ENCODE measurements around the gene CACNB2.

The CACNB2 gene

DNA sequence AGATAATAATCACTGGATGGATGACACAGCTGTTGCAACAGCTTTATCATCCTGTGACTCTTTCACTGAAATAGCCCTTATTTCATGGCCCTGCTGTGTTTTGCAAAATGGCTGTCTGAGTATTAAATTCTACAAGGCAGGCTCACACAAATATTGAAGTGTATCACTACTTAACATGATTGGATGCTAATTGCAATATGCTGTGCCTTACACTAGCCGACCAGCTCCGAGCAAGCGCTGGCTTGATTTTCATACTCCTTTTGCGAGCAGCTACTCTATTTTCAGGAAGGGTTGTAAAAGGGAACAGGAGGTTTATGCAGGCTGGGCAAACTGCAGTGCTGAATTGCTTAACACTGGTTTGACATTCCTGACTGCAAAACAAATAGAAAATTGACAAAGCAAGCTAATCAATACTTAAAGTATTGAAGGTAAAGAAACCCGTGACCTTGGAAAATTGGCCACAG lies 121.6 kb downstream of the CACNB2 start:
- no peaks in the 10 kb centered on the region for H3K9me3 Mint-ChIP-seq
- no peak overlapping the region for H3K4me3 Mint-ChIP-seq
- H3K4me1 Mint-ChIP-seq, result no peaks in the 10 kb centered on the region
- ATAC-seq (no peak), DNase-seq (no peak)
- no peaks in the 10 kb centered on the region for H3K27me3 Mint-ChIP-seq
- no peak overlapping the region for H3K27ac Mint-ChIP-seq

DNA sequence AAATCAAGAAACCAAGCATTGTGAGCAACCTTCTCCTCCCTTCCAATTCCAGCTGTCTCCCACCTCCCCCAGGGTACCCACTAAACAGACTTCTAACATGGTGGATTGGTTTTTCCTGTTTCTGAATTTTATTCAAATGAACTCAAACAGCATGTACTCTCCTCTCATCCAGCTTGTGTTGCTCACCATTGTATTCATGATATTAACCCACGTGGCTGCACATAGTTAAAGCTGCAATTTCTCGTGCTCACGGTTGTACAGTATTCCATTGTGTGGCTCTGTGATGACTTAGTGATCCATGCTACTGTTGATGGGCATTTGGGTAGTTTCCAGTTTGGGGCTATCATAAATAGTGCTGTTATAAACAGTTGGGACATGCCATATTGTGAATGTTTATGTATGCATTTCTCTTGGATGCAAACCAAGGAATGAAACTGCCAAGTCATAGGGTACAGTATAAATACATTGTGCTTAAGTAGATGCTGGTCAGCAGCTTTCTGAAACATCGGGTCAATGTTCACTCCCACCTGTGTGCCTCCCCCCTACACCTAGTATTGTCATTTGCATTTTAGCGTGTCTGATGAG lies 124.3 kb downstream of the CACNB2 start:
- no peaks in the 10 kb centered on the region for H3K9me3 Mint-ChIP-seq
- no peak for ATAC-seq

DNA sequence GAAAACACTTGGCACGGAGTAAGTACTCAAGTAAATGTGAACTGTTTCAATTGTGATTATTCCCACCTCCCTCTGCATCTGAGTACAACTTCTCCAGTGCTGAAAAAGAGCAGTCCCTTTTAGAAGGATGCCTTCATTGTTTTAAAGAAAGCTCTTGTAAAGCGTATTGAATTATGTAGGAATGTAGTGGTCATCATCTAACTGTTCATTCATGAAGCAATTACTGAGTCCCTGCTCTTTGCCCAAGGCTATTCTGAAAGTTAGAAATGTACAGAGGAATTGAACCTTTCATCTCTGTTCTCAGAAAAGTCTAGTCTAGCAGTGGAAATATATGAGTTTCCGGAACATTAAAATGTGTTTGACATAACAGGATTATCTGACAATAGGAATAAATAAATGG lies 127.8 kb downstream of the CACNB2 start:
- no peak for ATAC-seq
- H3K27ac Mint-ChIP-seq, result peak overlapping the region in 1 of 2 donors; percentile 32
- H3K4me1 Mint-ChIP-seq, result no peaks in the 10 kb centered on the region
- H3K4me3 Mint-ChIP-seq, result no peak overlapping the region
- no peaks in the 10 kb centered on the region for H3K9me3 Mint-ChIP-seq
- no peaks in the 10 kb centered on the region for H3K27me3 Mint-ChIP-seq
- no peak for DNase-seq

More for the DNA sequence above, 124.3 kb downstream of the CACNB2 start:
- no peak overlapping the region for H3K4me3 Mint-ChIP-seq
- no peak for DNase-seq
- H3K4me1 Mint-ChIP-seq, result no peaks in the 10 kb centered on the region
- H3K27me3 Mint-ChIP-seq, result no peaks in the 10 kb centered on the region
- no peak overlapping the region for H3K27ac Mint-ChIP-seq

DNA sequence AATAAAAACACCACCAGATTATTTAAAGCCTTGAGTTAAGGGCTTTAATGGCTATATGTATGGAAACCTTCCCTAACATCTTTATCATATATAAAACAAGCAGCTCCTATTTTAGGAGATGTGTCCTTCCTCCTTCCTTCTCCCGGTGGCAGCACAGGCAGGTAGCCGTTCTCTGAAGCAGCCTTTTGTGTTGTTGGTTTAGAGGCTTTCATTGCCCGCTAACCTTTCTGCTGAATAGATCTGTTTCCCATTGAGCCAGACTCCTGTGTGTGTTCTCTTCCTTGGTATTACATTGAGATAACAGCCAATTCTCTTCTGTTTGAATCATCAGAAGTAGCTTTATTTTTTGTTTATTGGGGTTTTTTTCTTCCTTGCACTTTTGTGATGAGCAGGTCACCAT lies 131.3 kb downstream of the CACNB2 start:
- ATAC-seq (no peak), DNase-seq (no peak)
- Mint-ChIP-seq H3K9me3 (no peaks in the 10 kb centered on the region), H3K4me3 (no peak overlapping the region), H3K4me1 (no peaks in the 10 kb centered on the region), H3K27ac (no peak overlapping the region), H3K27me3 (no peaks in the 10 kb centered on the region)

DNA sequence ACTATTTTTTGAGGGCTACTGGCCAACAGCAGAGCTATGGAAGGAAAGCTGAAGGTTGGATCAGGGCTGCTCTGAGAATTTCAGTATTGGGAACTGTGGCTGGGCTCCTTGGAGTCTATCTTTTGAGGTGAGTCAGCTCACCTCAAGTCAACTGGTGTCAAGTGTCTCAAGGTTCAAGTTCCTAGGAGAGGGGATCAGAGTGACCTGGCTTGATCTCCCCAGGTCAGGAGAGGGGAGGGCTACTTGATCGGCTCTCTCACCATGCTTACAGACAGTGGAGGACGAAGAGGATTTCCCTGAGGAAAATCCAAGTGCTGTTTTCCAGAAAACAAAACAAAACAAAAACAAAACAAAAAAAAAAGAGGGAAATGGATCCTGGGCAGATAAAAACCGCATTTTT lies 132.8 kb downstream of the CACNB2 start:
- Mint-ChIP-seq H3K27ac (no peak overlapping the region), H3K4me3 (no peak overlapping the region), H3K9me3 (no peaks in the 10 kb centered on the region), H3K4me1 (no peaks in the 10 kb centered on the region), H3K27me3 (no peaks in the 10 kb centered on the region)
- DNase-seq (no peak), ATAC-seq (no peak)

DNA sequence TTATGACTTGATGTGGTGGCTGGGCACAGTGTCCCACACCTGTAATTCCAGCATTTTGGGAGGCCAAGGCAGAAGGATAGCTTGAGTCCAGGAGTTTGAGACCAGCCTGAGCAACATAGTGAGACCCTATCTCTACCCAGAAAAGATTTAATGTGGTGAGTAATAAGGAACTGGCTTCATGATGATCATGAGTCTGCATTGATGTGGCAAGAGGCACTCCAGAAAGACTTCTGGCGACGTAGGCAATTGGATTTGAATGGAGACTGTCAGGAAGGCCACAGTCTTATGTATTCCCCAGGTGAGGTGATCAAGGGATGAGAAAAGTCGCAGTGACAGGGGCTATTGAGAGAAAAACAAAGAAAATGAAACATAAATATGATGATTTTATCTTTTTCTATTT lies 138.0 kb downstream of the CACNB2 start:
- ATAC-seq, result no peak
- Mint-ChIP-seq H3K4me1 (no peaks in the 10 kb centered on the region), H3K9me3 (no peaks in the 10 kb centered on the region), H3K27me3 (no peaks in the 10 kb centered on the region), H3K27ac (no peak overlapping the region), H3K4me3 (no peak overlapping the region)
- no peak for DNase-seq

DNA sequence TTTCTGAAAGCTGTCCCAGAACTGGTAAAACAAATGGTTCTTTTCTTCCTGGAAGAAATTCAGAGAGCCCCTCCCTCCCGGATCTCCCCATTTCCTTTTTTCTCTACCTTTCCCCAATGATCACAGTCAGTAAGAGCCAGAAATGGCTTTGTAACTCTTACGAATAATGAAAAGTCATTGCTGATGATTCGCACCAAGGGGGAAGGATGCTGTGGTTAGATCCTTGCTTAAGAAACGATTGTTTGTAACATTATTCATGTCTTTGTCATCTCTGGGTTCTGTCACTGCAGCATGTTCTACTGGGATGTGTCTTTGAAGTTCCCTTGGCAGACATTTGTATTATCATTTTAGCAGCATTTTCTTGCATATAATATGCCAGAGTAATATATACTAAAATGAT lies 138.9 kb downstream of the CACNB2 start:
- Mint-ChIP-seq H3K4me1 (no peaks in the 10 kb centered on the region), H3K27ac (no peak overlapping the region), H3K4me3 (no peak overlapping the region), H3K27me3 (no peaks in the 10 kb centered on the region), H3K9me3 (no peaks in the 10 kb centered on the region)
- DNase-seq (no peak), ATAC-seq (no peak)

DNA sequence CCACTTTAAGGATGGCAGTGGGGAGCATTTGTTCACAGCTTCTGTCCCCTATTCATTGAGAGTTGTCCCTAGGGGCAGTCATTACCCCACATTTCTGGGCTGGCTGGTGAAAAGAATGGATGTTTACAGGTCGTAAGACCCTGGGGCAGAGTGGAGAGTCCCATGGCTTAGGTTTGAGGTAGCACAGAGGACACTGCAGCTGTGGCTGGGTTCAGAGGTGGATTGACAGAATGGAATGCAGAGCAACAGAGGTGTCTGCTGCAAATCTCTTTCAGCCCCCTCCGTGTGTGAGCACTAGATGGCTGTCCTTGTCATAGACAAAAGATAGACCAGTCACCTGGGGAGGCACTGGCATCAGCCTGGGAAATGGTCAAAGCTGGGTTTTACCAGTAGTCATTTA lies 141.9 kb downstream of the CACNB2 start:
- Mint-ChIP-seq H3K4me1 (no peaks in the 10 kb centered on the region), H3K4me3 (no peak overlapping the region), H3K9me3 (no peaks in the 10 kb centered on the region), H3K27me3 (no peaks in the 10 kb centered on the region), H3K27ac (no peak overlapping the region)
- ATAC-seq, result no peak
- no peak for DNase-seq

DNA sequence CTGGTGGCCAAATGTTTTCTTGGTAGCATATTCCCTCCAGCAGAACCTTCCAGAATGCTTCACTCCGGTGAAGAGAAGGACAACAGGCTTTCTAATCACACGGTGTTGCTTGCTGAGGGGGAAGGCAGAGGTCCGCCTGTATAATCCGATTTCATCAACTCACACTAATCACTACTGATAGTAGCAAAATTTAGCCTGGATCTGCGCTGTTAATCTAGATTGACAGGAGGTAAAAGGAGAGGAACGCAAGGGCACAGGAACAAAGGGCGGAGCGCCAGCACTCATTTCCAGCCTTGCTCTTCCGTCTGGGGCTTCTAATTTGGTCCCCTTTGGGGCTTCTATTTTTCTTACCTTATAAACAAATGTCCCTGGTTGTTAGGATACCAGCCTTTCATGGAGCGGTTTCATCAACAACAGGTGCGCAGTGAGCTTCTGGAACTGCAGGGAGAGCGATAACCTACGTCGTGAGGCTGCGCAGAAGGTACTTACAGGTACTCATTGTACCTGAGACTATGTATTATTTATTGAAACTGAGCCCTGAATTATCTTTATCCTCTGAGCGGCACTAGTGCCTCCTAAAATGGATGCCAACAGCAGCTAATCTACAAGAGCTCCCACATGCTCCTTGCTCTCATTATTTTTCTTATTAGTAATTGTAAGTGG lies 150.6 kb downstream of the CACNB2 start:
- no peak for ATAC-seq

DNA sequence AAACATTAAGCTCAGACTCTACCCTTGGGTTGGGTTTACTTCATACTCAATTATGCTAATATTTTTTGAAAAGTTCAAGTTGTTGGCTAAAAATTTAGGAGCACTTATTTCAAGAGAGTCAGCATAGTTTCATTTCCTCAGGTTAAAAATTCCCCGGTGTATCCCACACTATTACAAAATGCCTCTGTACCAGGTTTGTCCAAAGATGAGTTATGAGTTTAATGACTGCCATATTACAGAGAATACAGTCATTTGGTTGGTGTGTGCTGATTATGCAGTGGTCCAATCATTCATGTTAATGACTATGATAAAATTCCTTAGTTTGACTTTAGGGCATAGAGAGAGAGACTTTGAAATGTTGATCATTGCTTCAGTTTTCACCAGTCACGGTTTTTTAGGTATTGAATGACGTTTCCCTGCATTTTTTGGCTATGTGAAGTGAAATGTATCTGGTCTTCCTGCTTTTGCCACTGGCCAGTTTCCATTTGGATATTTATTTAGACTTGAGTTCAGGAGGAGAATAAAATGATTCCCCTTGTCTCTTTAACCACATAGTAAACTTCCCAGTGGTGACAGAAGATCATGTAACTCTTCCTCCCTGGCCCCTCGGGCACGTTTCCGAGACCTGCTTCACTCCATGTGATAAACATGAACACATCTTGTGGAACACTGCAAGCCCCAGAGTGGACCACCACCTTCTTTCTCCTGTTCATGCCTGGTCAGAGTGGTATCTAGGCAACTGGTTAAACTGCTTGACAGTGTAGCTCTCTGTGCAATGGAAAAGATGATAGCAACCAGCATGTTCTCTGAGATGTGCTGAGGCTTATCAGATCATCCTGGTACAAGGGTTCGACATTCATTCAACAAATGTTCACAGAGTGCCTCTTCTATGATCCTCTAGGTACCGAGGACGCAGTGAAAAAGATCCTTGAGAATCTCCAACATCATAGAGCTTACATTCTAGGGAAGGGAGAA lies 153.6 kb downstream of the CACNB2 start:
- Mint-ChIP-seq H3K9me3 (no peaks in the 10 kb centered on the region), H3K4me3 (no peak overlapping the region), H3K27me3 (no peaks in the 10 kb centered on the region), H3K4me1 (no peaks in the 10 kb centered on the region), H3K27ac (peak overlapping the region in 1 of 2 donors; percentile 37)
- no peak for DNase-seq
- ATAC-seq, result no peak

More for the DNA sequence above, 150.6 kb downstream of the CACNB2 start:
- no peak overlapping the region for H3K27ac Mint-ChIP-seq
- H3K27me3 Mint-ChIP-seq, result no peaks in the 10 kb centered on the region
- H3K9me3 Mint-ChIP-seq, result no peaks in the 10 kb centered on the region
- H3K4me3 Mint-ChIP-seq, result no peak overlapping the region
- no peaks in the 10 kb centered on the region for H3K4me1 Mint-ChIP-seq
- no peak for DNase-seq

DNA sequence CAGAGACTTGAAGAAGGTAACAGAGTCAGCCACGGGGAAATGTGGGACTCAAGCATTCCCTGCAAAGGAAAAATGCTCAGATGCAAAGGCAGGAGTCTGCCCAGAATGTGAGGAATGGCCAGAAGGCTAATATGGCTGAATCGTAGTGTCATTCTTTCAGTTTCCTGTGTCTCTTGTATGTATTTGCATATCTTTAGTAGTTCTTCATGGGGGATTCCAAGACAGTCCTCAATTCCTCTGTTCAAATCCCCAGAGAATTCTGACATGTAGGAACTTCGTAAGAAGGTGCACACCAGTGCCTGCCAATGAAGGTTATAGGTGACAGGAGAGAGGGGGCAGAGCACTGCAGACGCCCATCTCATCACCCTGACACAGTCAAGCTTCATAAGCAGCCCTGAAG lies 154.4 kb downstream of the CACNB2 start:
- no peak overlapping the region for H3K27ac Mint-ChIP-seq
- H3K4me3 Mint-ChIP-seq, result no peak overlapping the region
- DNase-seq, result no peak
- no peaks in the 10 kb centered on the region for H3K27me3 Mint-ChIP-seq
- ATAC-seq, result no peak
- H3K4me1 Mint-ChIP-seq, result no peaks in the 10 kb centered on the region
- no peaks in the 10 kb centered on the region for H3K9me3 Mint-ChIP-seq

DNA sequence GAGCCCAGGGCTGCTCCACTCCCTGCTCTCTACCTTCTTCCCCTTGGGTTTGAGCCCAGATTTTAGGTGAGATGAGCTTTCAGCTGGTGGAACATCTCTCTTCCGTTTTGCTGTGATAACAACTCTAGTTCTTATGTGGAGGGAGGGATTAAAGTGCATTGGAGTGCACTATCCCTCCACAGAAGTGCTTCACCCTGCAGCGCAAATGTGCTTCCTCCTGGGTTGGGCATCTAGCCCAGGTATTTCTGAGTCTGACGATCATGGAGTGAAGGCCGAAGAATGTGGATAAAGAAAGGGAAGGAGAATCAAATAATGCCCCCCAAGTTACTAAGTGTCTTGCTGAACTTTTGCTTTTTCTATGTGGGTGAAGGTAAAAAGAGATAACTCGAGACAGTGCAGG lies 157.4 kb downstream of the CACNB2 start:
- H3K27me3 Mint-ChIP-seq, result no peaks in the 10 kb centered on the region
- H3K4me1 Mint-ChIP-seq, result no peaks in the 10 kb centered on the region
- no peak overlapping the region for H3K4me3 Mint-ChIP-seq
- DNase-seq (no peak), ATAC-seq (no peak)
- H3K27ac Mint-ChIP-seq, result no peak overlapping the region
- no peaks in the 10 kb centered on the region for H3K9me3 Mint-ChIP-seq

DNA sequence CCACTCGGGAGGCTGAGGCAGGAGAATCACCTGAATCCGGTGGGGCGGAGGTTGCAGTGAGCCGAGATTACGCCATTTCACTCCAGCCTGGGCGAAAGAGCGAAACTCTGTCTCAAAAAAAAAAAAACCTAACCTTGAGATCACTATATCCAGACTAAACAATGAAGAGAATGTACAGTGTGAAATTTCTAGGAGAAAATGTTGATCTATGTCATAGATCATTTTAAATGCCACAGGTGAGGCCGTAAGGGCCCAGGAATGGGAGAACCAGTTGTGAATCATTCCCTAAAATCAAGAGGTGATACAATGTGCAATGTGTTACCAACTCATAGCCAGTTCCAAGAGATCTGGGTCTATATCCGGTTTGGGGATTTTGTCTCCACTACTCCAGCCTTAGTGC lies 158.0 kb downstream of the CACNB2 start:
- Mint-ChIP-seq H3K4me1 (no peaks in the 10 kb centered on the region), H3K27me3 (no peaks in the 10 kb centered on the region), H3K9me3 (no peaks in the 10 kb centered on the region), H3K4me3 (no peak overlapping the region), H3K27ac (no peak overlapping the region)
- DNase-seq (no peak), ATAC-seq (no peak)

DNA sequence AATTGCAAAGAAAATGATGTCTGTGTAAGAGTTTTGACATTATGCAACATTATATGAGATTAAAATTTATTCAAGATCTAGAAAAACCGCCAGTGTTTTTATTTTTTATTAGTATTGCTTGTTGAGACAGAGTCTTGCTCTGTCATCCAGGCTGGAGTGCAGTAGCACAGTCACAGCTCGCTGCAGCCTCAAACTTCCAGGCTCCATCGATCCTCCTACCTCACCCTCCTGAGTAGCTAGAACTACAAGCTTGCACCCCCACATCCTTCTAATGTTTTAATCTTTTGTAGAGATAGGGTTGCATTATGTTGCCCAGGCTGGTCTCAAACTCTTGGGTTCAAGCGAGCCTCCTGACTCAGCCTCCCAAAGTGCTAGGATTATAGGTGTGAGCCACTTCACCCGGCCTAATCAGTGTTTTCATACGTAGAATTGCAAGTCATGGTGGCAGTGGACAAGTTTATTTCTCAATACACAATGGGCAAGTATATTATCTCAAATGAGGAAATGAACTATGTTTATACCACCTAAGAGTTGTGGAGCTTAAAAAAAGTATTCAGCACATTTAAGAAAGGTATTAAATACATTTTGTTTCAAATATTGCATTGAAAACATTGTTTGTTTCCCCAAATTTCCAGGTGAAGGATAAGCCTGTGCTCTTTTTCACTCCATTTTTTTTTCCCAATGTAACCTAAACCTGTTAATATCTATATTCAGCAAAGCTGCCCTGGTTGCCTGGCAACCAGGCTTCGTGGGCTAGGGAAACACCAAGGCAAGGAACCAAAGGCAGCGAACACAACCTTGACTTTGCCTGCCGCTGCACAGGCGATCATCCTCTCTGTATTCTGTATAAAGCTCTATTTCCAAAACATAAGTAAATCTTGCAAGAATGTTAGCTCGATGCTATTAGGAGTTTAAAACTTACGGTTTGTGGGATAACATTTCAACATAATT lies 163.9 kb downstream of the CACNB2 start:
- Mint-ChIP-seq H3K4me1 (no peaks in the 10 kb centered on the region), H3K9me3 (no peaks in the 10 kb centered on the region), H3K27ac (no peak overlapping the region), H3K27me3 (no peaks in the 10 kb centered on the region), H3K4me3 (no peak overlapping the region)
- ATAC-seq, result no peak
- DNase-seq, result no peak

DNA sequence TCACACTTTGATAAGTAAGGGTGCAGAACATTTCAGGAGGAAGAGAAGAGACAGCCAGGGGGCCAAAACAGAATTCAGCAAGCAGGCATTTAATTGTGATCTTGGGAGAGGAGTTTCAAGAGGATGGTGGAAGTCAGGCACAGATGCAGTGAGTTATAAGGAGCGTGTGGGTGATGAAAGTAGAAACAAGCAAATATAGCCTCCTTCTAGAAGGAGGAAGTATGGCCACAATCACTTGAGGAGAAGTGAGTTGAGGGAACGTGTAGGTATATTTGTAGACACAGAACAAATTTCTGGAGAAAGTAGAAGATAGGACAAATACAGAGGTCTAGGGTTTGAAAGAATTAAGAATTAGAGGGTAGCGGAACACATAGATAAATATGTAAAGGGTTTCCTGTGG lies 165.8 kb downstream of the CACNB2 start:
- no peaks in the 10 kb centered on the region for H3K4me1 Mint-ChIP-seq
- no peak overlapping the region for H3K4me3 Mint-ChIP-seq
- ATAC-seq (no peak), DNase-seq (no peak)
- no peaks in the 10 kb centered on the region for H3K27me3 Mint-ChIP-seq
- no peak overlapping the region for H3K27ac Mint-ChIP-seq
- H3K9me3 Mint-ChIP-seq, result no peaks in the 10 kb centered on the region

Data from stimulated activated naive CD8-positive, alpha-beta T cell treated with anti-CD3 and anti-CD28 coated beads, Interleukin-15, amount 100 ng/mL, for 72 hours (primary cell).